T-cell (primary cell): Measurements from ENCODE around the gene CELF6. TPM values are rescaled to one million over a fixed set of nuclear protein-coding genes. Genes with fewer than 3 reads are reported as not detected.

Experiments used
- ATAC-seq, 4 experiments: fragments of 200-7000 bp in 3 of 4; fragments of 150-1000 bp in 1 of 4; cut with Tn5 transposase; replicated peaks in 1 of 4; 1 replicate in 3 of 4; 2 replicates in 1 of 4; pipeline ENCODE4 v1.10.0; 2021; ENCODE audit warnings: moderate library complexity in 3 of 4, mild to moderate bottlenecking in 2 of 4, moderate number of reproducible peaks in 1 of 4
- CTCF ChIA-PET, 2 donors: fragments of 300-600 bp; sonication (Branson Sonifier 250); formaldehyde crosslinking; loops; one replicate each; lab custom pipeline; 2022; ENCODE audit warnings: antibody characterized with exemption in 2 of 2; lab: Charles Lee
- POLR2A ChIA-PET, 2 donors: fragments of 300-600 bp; sonication (Branson Sonifier 250); formaldehyde crosslinking; loops; one replicate each; lab custom pipeline; 2022; ENCODE audit warnings: antibody characterized with exemption in 2 of 2; lab: Charles Lee
- DNase-seq, 35 experiments: peaks; one replicate each; pipeline versions ENCODE4 v3.0.0 to v3.0.0-alpha.2; 2013 to 2023
- H3K27ac ChIP-seq: one replicate; pipeline ENCODE4 v1.5.1; 2013; ENCODE audit warnings: low read length
- H3K27me3 ChIP-seq, 2 experiments: replicated peaks in 1 of 2; 1 replicate in 1 of 2; 2 replicates in 1 of 2; pipeline versions ENCODE4 v1.6.1 to v1.7.0; 2013; ENCODE audit warnings: low read length in 1 of 2, mixed read lengths in 1 of 2; ENCODE audit not compliant: control insufficient read depth in 2 of 2, insufficient read depth in 2 of 2; ENCODE audit errors: extremely low read depth in 1 of 2
- H3K36me3 ChIP-seq, 2 donors: 1 replicate in 1 of 2; 2 replicates in 1 of 2; pipeline versions ENCODE4 v1.6.1 to v1.7.0; 2013; ENCODE audit warnings: low read length in 1 of 2; ENCODE audit not compliant: control insufficient read depth in 2 of 2, insufficient read depth in 1 of 2; ENCODE audit errors: extremely low read depth in 1 of 2
- H3K4me1 ChIP-seq, 2 experiments: 1 replicate in 1 of 2; 2 replicates in 1 of 2; pipeline versions ENCODE4 v1.6.1 to v1.7.0; 2013; ENCODE audit warnings: low read length in 2 of 2, mixed read lengths in 1 of 2; ENCODE audit not compliant: insufficient read depth in 2 of 2, control insufficient read depth in 1 of 2; ENCODE audit errors: extremely low read depth in 1 of 2
- H3K4me3 ChIP-seq, 2 donors: 1 replicate in 1 of 2; 2 replicates in 1 of 2; pipeline versions ENCODE4 v1.5.1 to v1.7.0; 2013; ENCODE audit warnings: mild to moderate bottlenecking in 2 of 2, low read length in 1 of 2, moderate library complexity in 1 of 2; ENCODE audit not compliant: control insufficient read depth in 1 of 2; ENCODE audit errors: extremely low read depth in 1 of 2
- H3K9me3 ChIP-seq: 2 replicates; pipeline ENCODE4 v1.7.0; 2013
- H3K27ac Mint-ChIP-seq, 2 donors: one replicate each; pipeline ENCODE4 v1.8.0; 2020 to 2021; ENCODE audit warnings: mild to moderate bottlenecking in 2 of 2, mixed read lengths in 2 of 2
- H3K27me3 Mint-ChIP-seq, 2 donors: one replicate each; pipeline ENCODE4 v1.8.0; 2021 to 2022; ENCODE audit warnings: mixed read lengths in 2 of 2
- H3K36me3 Mint-ChIP-seq: one replicate; pipeline ENCODE4 v1.8.0; 2021; ENCODE audit warnings: mixed read lengths
- H3K4me1 Mint-ChIP-seq, 3 donors: one replicate each; pipeline ENCODE4 v1.8.0; 2020 to 2022; ENCODE audit warnings: mixed read lengths in 3 of 3, mild to moderate bottlenecking in 1 of 3
- H3K4me3 Mint-ChIP-seq, 3 donors: one replicate each; pipeline ENCODE4 v1.8.0; 2020 to 2022; ENCODE audit warnings: mild to moderate bottlenecking in 3 of 3, mixed read lengths in 3 of 3, moderate library complexity in 3 of 3
- H3K9me3 Mint-ChIP-seq, 3 donors: one replicate each; pipeline ENCODE4 v1.8.0; 2020 to 2022; ENCODE audit warnings: mixed read lengths in 3 of 3
- WGBS: methylation state at CpG from one replicate; pipeline ENCODE4 v1.1.5; 2013; ENCODE audit warnings: missing lambda C conversion rate; ENCODE audit not compliant: insufficient coverage; 5-methylcytosine and 5-hydroxymethylcytosine counted together
- total RNA-seq, 35 experiments: library from RNA in 6 of 35; stranded (reverse) in 6 of 35; fragments of 120-200 nt in 1 of 35; gene quantifications; one replicate each; pipeline versions ENCODE4 v1.2.1 to v1.2.4 and lab custom pipeline; 2013 to 2026

Gene CELF6
- total RNA-seq, 5 donors from 2014 or later (not counting 1 experiment from before 2014, with no cell fraction given), result 1.8 to 5.6 (median 3.0) TPM

DNA sequence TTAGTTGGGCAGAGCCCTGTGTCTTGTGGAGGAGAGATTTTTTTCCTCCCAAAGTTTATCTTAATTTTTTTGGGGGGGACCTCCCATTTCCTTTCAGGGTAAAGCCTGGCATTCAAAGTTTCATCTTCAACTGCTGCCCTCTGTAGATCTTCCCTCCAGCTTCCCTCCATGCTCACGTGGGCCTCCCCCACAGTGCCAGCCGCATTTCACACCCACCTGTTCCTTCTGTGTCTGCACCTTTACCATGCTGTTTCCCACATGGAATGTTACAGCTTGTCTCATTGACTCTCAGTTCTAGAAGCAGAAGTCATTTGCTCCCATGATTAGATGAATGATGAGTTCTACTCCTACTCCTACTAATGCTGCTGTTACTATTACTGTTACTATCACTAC is 6.5 kb downstream of the CELF6 start:
- H3K9me3 ChIP-seq, result no peaks in the 10 kb centered on the region
- H3K27me3 Mint-ChIP-seq, result no peaks in the 10 kb centered on the region
- DNase-seq, result no peak
- no peaks in the 10 kb centered on the region for H3K36me3 Mint-ChIP-seq
- no peaks in the 10 kb centered on the region for H3K27me3 ChIP-seq
- no peak overlapping the region for H3K4me3 ChIP-seq
- no peak for ATAC-seq
- WGBS, result 83% methylated on average over 1 of the region's 2 CpGs
- CTCF ChIA-PET, result interaction anchor here (0.6 to 2.1 kb wide), 5 partner anchors 62 to 357 kb away, joined by 3 to 6 read pairs (median 4); partner anchors contain the start of gene HEXA (in 1 of the 2)
- no peak overlapping the region for H3K27ac Mint-ChIP-seq
- H3K36me3 ChIP-seq, result no peaks in the 10 kb centered on the region
- H3K4me3 Mint-ChIP-seq, result no peak overlapping the region
- H3K9me3 Mint-ChIP-seq, result no peaks in the 10 kb centered on the region
- no peaks in the 10 kb centered on the region for H3K4me1 ChIP-seq
- no peak overlapping the region for H3K27ac ChIP-seq
- POLR2A ChIA-PET, result no interaction called here
- H3K4me1 Mint-ChIP-seq, result peaks cover 2 to 5% (median 4%) of the 10 kb centered on the region in 3 donors

DNA sequence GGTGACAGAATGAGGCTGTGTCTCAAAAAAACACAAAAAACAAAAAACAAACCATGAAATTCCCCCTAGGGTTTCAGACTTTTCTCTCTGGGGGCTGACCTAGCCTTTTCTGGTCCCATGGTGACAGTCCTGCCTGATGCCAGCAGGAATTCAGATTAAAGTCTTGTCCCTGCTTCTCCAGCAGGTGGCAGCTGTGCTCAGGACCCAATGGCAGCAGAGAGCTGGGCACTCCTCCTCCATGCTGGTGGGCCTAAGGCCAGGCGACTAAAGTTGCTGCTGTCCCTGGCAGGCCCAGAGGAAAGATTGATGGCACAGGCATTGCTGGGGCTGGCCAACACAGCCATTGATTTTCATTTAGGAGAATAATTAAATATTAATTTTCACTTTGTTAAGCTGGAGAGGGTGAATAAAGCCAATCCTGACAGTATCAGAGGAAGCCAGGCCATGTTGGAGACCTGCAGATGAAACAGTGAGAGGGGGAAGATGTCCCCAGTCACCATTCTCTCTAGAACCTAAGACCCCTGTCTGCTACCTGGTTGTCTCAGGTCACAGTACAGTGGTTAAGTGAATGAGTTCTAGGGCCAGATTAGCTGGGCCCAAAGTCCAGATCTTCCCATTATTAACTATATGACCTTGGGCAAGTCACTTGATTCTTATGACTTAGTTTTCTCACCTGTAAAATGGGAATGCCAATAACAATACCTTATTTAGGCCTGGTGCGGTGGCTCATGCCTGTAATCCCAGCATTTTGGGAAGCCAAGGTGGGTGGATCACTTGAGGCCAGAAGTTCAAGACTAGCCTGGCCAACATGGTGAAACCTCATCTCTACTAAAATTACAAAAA is 7.1 kb downstream of the CELF6 start:
- H3K4me3 ChIP-seq, result no peak overlapping the region
- ATAC-seq (peak; percentile 66 to 87 (median 78)), DNase-seq (peak in 34 of 35 experiments; percentile 9 to 70 (median 43))
- Mint-ChIP-seq H3K4me1 (peaks cover 0 to 4% (median 2%) of the 10 kb centered on the region in 3 donors), H3K27ac (no peak overlapping the region), H3K36me3 (no peaks in the 10 kb centered on the region), H3K4me3 (no peak overlapping the region), H3K27me3 (no peaks in the 10 kb centered on the region), H3K9me3 (no peaks in the 10 kb centered on the region)
- no peaks in the 10 kb centered on the region for H3K27me3 ChIP-seq
- no peak overlapping the region for H3K27ac ChIP-seq
- ChIA-PET CTCF (interaction anchor here (0.6 to 2.1 kb wide), 5 partner anchors 62 to 358 kb away, joined by 3 to 6 read pairs (median 4); partner anchors contain the start of gene HEXA (in 1 of the 2)), POLR2A (no interaction called here)
- no peaks in the 10 kb centered on the region for H3K36me3 ChIP-seq
- 100% methylated on average over 1 of the region's 2 CpGs for WGBS
- H3K9me3 ChIP-seq, result no peaks in the 10 kb centered on the region
- no peaks in the 10 kb centered on the region for H3K4me1 ChIP-seq

DNA sequence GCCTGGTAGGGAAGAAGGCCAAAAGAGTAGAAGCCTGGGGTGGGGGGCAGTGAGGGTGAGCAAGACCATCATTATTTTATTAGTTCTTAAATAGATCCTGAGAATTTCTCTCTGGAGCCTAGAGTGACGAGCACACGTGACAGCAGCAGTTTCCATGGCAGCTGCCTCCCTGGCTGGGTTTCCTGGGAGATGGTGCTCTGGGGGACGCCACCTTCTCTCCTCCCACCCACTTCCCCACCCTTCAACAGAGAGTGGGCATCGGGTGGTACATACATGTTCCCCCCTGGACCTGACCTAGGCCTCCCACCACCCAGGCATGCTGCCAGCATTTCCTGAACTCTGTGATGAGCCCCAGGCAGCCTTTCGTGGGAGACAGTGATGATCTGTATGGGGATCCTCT is 12.9 kb downstream of the CELF6 start:
- Mint-ChIP-seq H3K4me3 (no peak overlapping the region), H3K4me1 (peaks cover 4 to 8% (median 7%) of the 10 kb centered on the region in 3 donors), H3K27me3 (no peaks in the 10 kb centered on the region), H3K27ac (no peak overlapping the region), H3K9me3 (no peaks in the 10 kb centered on the region), H3K36me3 (peaks cover 6% of the 10 kb centered on the region)
- DNase-seq (no peak), ATAC-seq (no peak)
- H3K4me1 ChIP-seq, result peaks cover 0 to 10% of the 10 kb centered on the region in 2 experiments
- H3K4me3 ChIP-seq, result no peak overlapping the region
- no peaks in the 10 kb centered on the region for H3K36me3 ChIP-seq
- H3K27ac ChIP-seq, result no peak overlapping the region
- CTCF ChIA-PET, result no interaction called here
- H3K9me3 ChIP-seq, result no peaks in the 10 kb centered on the region
- POLR2A ChIA-PET, result interaction anchor here in 1 of 2 donors (0.6 kb wide), 1 partner anchor 35 kb away, joined by 4 read pairs; no protein-coding TSS in a partner anchor
- peaks cover 0 to 3% of the 10 kb centered on the region in 2 experiments for H3K27me3 ChIP-seq
- 75% methylated on average over 5 of the region's 5 CpGs for WGBS

DNA sequence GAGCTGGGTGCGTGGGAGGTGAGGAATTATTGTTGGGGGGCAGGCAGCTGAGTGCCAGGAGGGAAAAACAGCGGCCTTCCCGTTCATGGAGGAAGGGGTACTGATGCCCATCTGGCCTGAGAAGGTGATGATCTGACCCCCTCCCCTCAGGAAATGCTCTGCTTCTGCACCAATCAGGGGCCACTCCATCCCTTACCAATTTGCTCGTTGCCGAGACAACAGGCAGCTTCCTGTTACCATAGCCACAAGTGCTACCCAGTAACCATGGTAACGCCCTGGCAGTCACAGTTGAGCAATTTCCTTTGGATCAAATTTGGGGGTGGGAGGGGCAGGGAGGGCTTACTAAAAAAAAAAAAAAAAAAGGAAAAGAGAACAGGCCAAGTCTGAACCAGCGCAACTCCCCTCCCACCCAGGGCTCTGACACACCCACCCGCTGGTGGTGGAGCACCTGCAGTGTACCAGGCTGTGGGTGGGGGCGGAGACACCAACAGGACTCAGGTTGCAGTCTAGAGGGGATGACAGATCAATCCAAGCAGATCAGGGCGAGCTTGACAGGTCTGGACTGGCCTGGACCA is 13.7 kb downstream of the CELF6 start:
- DNase-seq, result peak in 33 of 35 experiments; percentile 22 to 77 (median 47)
- no peak overlapping the region for H3K4me3 ChIP-seq
- no peak overlapping the region for H3K4me3 Mint-ChIP-seq
- 86% methylated on average over 2 of the region's 10 CpGs for WGBS
- H3K36me3 Mint-ChIP-seq, result peaks cover 6% of the 10 kb centered on the region
- ATAC-seq, result peak; percentile 40 to 93 (median 61)
- ChIA-PET POLR2A (no interaction called here), CTCF (interaction anchor here in 1 of 2 donors (0.7 to 1.2 kb wide), 2 partner anchors 14 to 79 kb away, joined by 3 to 4 read pairs; partner anchors contain the start of gene CELF6)
- H3K4me1 Mint-ChIP-seq, result peaks cover 4 to 8% (median 7%) of the 10 kb centered on the region in 3 donors
- H3K27me3 ChIP-seq, result peaks cover 0 to 3% of the 10 kb centered on the region in 2 experiments
- no peaks in the 10 kb centered on the region for H3K9me3 ChIP-seq
- H3K27ac ChIP-seq, result no peak overlapping the region
- no peaks in the 10 kb centered on the region for H3K36me3 ChIP-seq
- no peak overlapping the region for H3K27ac Mint-ChIP-seq
- no peaks in the 10 kb centered on the region for H3K9me3 Mint-ChIP-seq
- peaks cover 0 to 10% of the 10 kb centered on the region in 2 experiments for H3K4me1 ChIP-seq
- no peaks in the 10 kb centered on the region for H3K27me3 Mint-ChIP-seq

DNA sequence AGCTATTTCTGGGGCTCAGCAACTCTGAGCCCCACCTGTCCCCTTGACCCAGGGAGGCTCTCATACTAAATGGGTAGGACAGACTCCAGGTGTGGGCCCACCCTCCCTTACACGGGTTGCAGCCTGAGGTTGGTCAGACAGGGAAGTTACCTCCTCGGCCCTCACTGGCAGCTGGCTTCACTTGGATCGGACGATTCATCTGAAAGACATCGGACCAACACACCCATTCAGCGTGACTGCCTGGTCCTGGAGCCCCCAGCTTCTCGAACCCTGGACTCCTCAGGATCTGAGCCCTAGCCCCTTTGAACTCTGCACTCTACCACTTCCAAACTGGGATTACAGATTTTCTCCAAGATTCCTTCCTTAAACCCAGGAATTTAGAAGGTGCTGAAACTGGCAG is 15.4 kb downstream of the CELF6 start:
- 94% methylated on average over 7 of the region's 7 CpGs for WGBS
- ChIA-PET POLR2A (no interaction called here), CTCF (interaction anchor here in 1 of 2 donors (0.6 kb wide), 1 partner anchor 65 kb away, joined by 4 read pairs; no protein-coding TSS in a partner anchor)

DNA sequence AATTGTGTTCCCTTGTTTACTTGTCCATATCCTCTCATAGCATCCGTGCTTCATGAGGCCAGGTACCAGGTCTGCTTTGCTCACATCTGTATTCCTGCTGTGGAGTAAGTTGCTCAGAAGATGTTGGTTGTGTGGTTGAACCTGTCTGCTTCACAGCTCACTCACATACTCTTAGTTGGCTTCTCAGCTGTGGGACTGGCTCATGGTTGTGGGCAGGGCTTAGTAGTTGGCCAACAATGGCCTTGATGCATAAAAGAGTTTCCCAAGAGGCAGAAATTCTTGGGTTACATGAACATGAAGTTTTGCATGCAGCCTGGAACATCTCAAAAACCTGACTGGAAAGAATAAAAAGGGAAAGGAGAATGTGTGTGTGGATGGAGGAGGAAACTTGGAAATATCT is 17.0 kb downstream of the CELF6 start:
- ChIA-PET CTCF (no interaction called here), POLR2A (no interaction called here)
- H3K4me1 Mint-ChIP-seq, result peaks cover 4 to 8% (median 7%) of the 10 kb centered on the region in 3 donors
- Histone ChIP-seq H3K27ac (no peak overlapping the region), H3K4me3 (no peak overlapping the region), H3K27me3 (peaks cover 0 to 3% of the 10 kb centered on the region in 2 experiments), H3K36me3 (no peaks in the 10 kb centered on the region), H3K9me3 (no peaks in the 10 kb centered on the region), H3K4me1 (peaks cover 0 to 10% of the 10 kb centered on the region in 2 experiments)
- H3K4me3 Mint-ChIP-seq, result no peak overlapping the region
- H3K9me3 Mint-ChIP-seq, result no peaks in the 10 kb centered on the region
- H3K36me3 Mint-ChIP-seq, result peaks cover 6% of the 10 kb centered on the region
- no peaks in the 10 kb centered on the region for H3K27me3 Mint-ChIP-seq
- ATAC-seq, result no peak
- H3K27ac Mint-ChIP-seq, result peak overlapping the region in 1 of 2 donors; percentile 29
- no CpG with 5 or more reads among the region's 1 CpG for WGBS
- no peak for DNase-seq

More for the DNA sequence above, 15.4 kb downstream of the CELF6 start:
- Mint-ChIP-seq H3K9me3 (no peaks in the 10 kb centered on the region), H3K27ac (no peak overlapping the region), H3K4me1 (peaks cover 4 to 8% (median 7%) of the 10 kb centered on the region in 3 donors), H3K27me3 (no peaks in the 10 kb centered on the region), H3K36me3 (peaks cover 6% of the 10 kb centered on the region), H3K4me3 (no peak overlapping the region)
- Histone ChIP-seq H3K4me1 (peaks cover 0 to 10% of the 10 kb centered on the region in 2 experiments), H3K36me3 (no peaks in the 10 kb centered on the region), H3K27me3 (peaks cover 0 to 3% of the 10 kb centered on the region in 2 experiments), H3K4me3 (no peak overlapping the region), H3K27ac (no peak overlapping the region), H3K9me3 (no peaks in the 10 kb centered on the region)
- ATAC-seq (no peak), DNase-seq (no peak)
